Endothelial cell of umbilical vein (primary cell): Measurements from ENCODE around the gene BID. TPM values are rescaled to one million over a fixed set of nuclear protein-coding genes. Genes with fewer than 3 reads are reported as not detected.

Source experiments
- BruUV-seq: library from RNA; stranded (reverse); fragments of 400-500 nt; replicated peaks from 2 replicates; lab custom pipeline; 2021; lab: Mats Ljungman, UMichigan
- CTCF ChIA-PET: fragments of 300-600, 350-600 bp; sonication (Branson Sonifier 250); formaldehyde crosslinking; loops from one replicate; lab custom pipeline; 2021; ENCODE audit warnings: antibody characterized with exemption, inconsistent platforms; lab: Charles Lee
- POLR2A ChIA-PET: fragments of 300-600, 350-600 bp; sonication (Branson Sonifier 250); formaldehyde crosslinking; loops from one replicate; lab custom pipeline; 2021; ENCODE audit warnings: antibody characterized with exemption, inconsistent platforms; lab: Charles Lee
- DNase-seq: peaks from one replicate; pipeline ENCODE4 v3.0.0-alpha.2; 2011; ENCODE audit warnings: low read depth, low spot score
- FAIRE-seq: peaks from 2 replicates; lab custom pipeline; 2011; peaks lifted over from hg19 to GRCh38; lab: Jason Lieb, UNC
- H2AFZ ChIP-seq: 2 replicates; pipeline ENCODE4 v1.6.0; 2012; ENCODE audit warnings: low read depth, low read length, control low read depth, inconsistent platforms
- H3K27ac ChIP-seq: 2 replicates; pipeline ENCODE4 v1.5.1; 2011; ENCODE audit warnings: low read depth, mild to moderate bottlenecking, control low read depth, low read length, moderate library complexity; ENCODE audit not compliant: insufficient read depth
- H3K27me3 ChIP-seq, 2 experiments: 2 replicates each; pipeline versions ENCODE4 v1.6.0 to v1.6.1; 2011; ENCODE audit warnings: low read length in 2 of 2, mixed read lengths in 1 of 2; ENCODE audit not compliant: control insufficient read depth in 2 of 2, insufficient read depth in 2 of 2
- H3K36me3 ChIP-seq, 2 experiments: 2 replicates in 1 of 2; 3 replicates in 1 of 2; pipeline ENCODE4 v1.5.1; 2011; ENCODE audit warnings: low read length in 2 of 2, mild to moderate bottlenecking in 1 of 2, moderate library complexity in 1 of 2; ENCODE audit not compliant: control insufficient read depth in 2 of 2, insufficient read depth in 2 of 2; ENCODE audit errors: extremely low read depth in 1 of 2
- H3K4me1 ChIP-seq: 3 replicates; pipeline ENCODE4 v1.5.1; 2011; ENCODE audit warnings: mild to moderate bottlenecking, low read length; ENCODE audit not compliant: control insufficient read depth, insufficient read depth; ENCODE audit errors: extremely low read depth
- H3K4me2 ChIP-seq: 2 replicates; pipeline ENCODE4 v1.6.1; 2011; ENCODE audit warnings: low read length, control low read depth, mixed read lengths; ENCODE audit not compliant: insufficient read depth
- H3K4me3 ChIP-seq, 3 experiments: fragments of 200-600 bp in 1 of 3; sonication (generic), shearing (Covaris generic) in 1 of 3; replicated peaks in 1 of 3; 2 replicates each; pipeline ENCODE4 v1.5.1; 2011 to 2016; ENCODE audit warnings: control low read depth in 3 of 3, low read length in 3 of 3, mild to moderate bottlenecking in 2 of 3, inconsistent platforms in 1 of 3, low read depth in 1 of 3, moderate library complexity in 1 of 3; ENCODE audit not compliant: insufficient read depth in 1 of 3
- H3K79me2 ChIP-seq: 2 replicates; pipeline ENCODE4 v1.6.0; 2012; ENCODE audit warnings: low read length, inconsistent platforms; ENCODE audit not compliant: control insufficient read depth, insufficient read depth
- H3K9ac ChIP-seq: replicated peaks from 2 replicates; pipeline ENCODE3; 2011; ENCODE audit warnings: low read length, control low read depth; ENCODE audit not compliant: insufficient read depth; ENCODE audit errors: extremely low read depth
- H3K9me1 ChIP-seq: replicated peaks from 3 replicates; pipeline ENCODE4 v1.6.0; 2011; ENCODE audit warnings: mild to moderate bottlenecking, low read length; ENCODE audit not compliant: control insufficient read depth, insufficient read depth; ENCODE audit errors: extremely low read depth
- H3K9me3 ChIP-seq: replicated peaks from 2 replicates; pipeline ENCODE4 v1.5.1; 2012; ENCODE audit warnings: low read length, inconsistent platforms; ENCODE audit not compliant: control insufficient read depth, insufficient read depth
- H4K20me1 ChIP-seq: replicated peaks from 2 replicates; pipeline ENCODE3; 2011; ENCODE audit warnings: mild to moderate bottlenecking, low read length; ENCODE audit not compliant: control insufficient read depth, insufficient read depth; ENCODE audit errors: extremely low read depth
- EZH2 ChIP-seq: IDR thresholded peaks from 2 replicates; pipeline ENCODE4 v1.6.1; 2012; ENCODE audit warnings: borderline replicate concordance, low read depth, mild to moderate bottlenecking, moderate library complexity, low read length, inconsistent platforms; ENCODE audit not compliant: severe bottlenecking
- FOS ChIP-seq: IDR thresholded peaks from 2 replicates; pipeline ENCODE4 v1.6.1; 2011; ENCODE audit warnings: mild to moderate bottlenecking, low read length, moderate library complexity, borderline replicate concordance; ENCODE audit not compliant: insufficient read depth
- GATA2 ChIP-seq: IDR thresholded peaks from 2 replicates; pipeline ENCODE4 v1.7.0; 2011; ENCODE audit warnings: low read depth, mild to moderate bottlenecking, moderate library complexity, mixed read lengths, low read length; ENCODE audit not compliant: insufficient read length, insufficient read depth
- JUN ChIP-seq: IDR thresholded peaks from 2 replicates; pipeline ENCODE4 v1.6.1; 2011; ENCODE audit warnings: borderline replicate concordance, low read depth; ENCODE audit not compliant: insufficient read length, insufficient read depth
- MYC ChIP-seq: IDR thresholded peaks from one replicate; pipeline ENCODE4 v1.6.1; 2011; ENCODE audit warnings: mild to moderate bottlenecking, low read depth, low read length
- POLR2A ChIP-seq: IDR thresholded peaks from 2 replicates; pipeline ENCODE4 v1.6.1; 2012; ENCODE audit warnings: low read depth, mild to moderate bottlenecking, control low read depth, low read length
- POLR2AphosphoS5 ChIP-seq: IDR thresholded peaks from 2 replicates; pipeline ENCODE4 v1.6.1; 2012; ENCODE audit warnings: low read depth, mild to moderate bottlenecking, control low read depth, low read length, moderate library complexity; ENCODE audit not compliant: insufficient read depth
- dilution Hi-C: fragments of 300-500 bp; cut with MboI; formaldehyde crosslinking; loops from one replicate; pipeline ENCODE4 v1.15.0; 2019; ENCODE audit warnings: low sequenced_read_pairs; ENCODE audit not compliant: extremely low pct_ligation_motif_present
- intact Hi-C: fragments of 100-400 bp; cut with micrococcal nuclease; formaldehyde crosslinking; loops from one replicate; pipeline ENCODE4 v1.10.0; 2022
- polyA plus RNA-seq, 4 experiments: library from polyadenylated mRNA; depleted of rRNA in 3 of 4; stranded (reverse) in 3 of 4; unstranded in 1 of 4; fragments of >200 nt; gene quantifications; 2 replicates each; pipeline versions ENCODE4 v1.2.1 to v1.2.3, GENCODE V29; 2011 to 2012; ENCODE audit warnings: missing spikeins in 1 of 4
- total RNA-seq: library from RNA; stranded (reverse); gene quantifications from 2 replicates; pipeline ENCODE4 v1.2.3, GENCODE V29; 2021
- TF ChIP-seq, protein P1 (sequence below): IDR thresholded peaks from 2 replicates; pipeline ENCODE4 v1.6.1; 2011; ENCODE audit not compliant: insufficient read depth, insufficient read length
- TF ChIP-seq, protein P2 (sequence below), 2 donors: IDR thresholded peaks; 1 replicate in 1 of 2; 2 replicates in 1 of 2; pipeline ENCODE4 v1.5.1; 2011; ENCODE audit warnings: low read length in 2 of 2, mild to moderate bottlenecking in 2 of 2, moderate library complexity in 2 of 2, control low read depth in 1 of 2, inconsistent platforms in 1 of 2, low read depth in 1 of 2; ENCODE audit not compliant: insufficient read depth in 1 of 2; ENCODE audit errors: extremely low read depth in 1 of 2

Gene BID
- total and polyA plus RNA-seq, 2 donors (not counting 3 experiments of a cell fraction or from before 2014, with no cell fraction given), result 39.0 to 119 TPM

DNA sequence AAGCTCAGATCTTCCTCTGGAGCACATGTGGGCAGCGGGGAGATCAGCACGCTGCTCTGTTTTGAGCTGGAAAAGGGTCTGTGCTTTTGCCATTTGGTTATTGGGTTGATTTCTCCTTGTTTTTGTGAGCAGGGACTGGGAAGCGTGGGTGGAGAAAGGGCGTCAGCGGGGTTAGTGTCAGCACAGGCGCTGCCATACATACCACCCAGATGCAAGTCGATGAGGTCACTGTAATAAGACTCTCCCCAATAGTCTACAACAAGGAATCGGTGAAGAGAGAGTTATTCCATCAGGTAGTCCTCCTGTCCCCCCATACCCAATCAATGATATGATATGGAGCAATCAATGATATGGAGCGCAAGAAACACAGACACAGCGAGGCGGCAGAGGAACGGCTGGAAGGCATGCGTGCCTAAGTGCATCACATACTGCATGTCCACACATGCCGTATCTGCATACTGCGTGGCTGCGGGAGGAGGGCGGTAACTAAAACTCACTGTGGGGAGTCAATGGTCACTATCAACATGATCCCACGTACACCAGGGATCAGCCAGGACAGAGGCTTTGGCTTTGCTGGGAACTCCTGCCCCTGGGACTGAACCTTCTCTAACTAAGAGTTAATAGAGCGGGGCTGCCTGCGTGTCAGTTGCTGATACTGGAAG, 29.5 kb upstream of the BID start:
- Histone ChIP-seq H3K9ac (no peak overlapping the region), H3K4me1 (no peaks in the 10 kb centered on the region), H3K79me2 (no peaks in the 10 kb centered on the region), H3K9me3 (no peaks in the 10 kb centered on the region), H3K27ac (no peak overlapping the region), H3K4me2 (no peak overlapping the region), H3K4me3 (no peak overlapping the region), H3K27me3 (no peaks in the 10 kb centered on the region), H3K9me1 (no peaks in the 10 kb centered on the region), H2AFZ (no peak overlapping the region), H3K36me3 (peaks cover 7 to 15% of the 10 kb centered on the region in 2 experiments), H4K20me1 (no peaks in the 10 kb centered on the region)
- no TSS peak for BruUV-seq
- FAIRE-seq, result no peak
- CTCF ChIA-PET, result interaction anchor here (1.4 to 4.8 kb wide), 3 partner anchors 61 to 272 kb away, joined by 4 to 13 read pairs (median 7); no protein-coding TSS in a partner anchor
- dilution Hi-C loops, result no loop called here
- intact Hi-C loops, result no loop called here
- POLR2A ChIA-PET, result no interaction called here
- TF ChIP-seq, protein P1, sequence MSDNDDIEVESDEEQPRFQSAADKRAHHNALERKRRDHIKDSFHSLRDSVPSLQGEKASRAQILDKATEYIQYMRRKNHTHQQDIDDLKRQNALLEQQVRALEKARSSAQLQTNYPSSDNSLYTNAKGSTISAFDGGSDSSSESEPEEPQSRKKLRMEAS, result no peak
- TF ChIP-seq POLR2A (no peak), JUN (no peak), POLR2AphosphoS5 (no peak), FOS (no peak), MYC (no peak), EZH2 (no peak), GATA2 (no peak)
- TF ChIP-seq, protein P2, sequence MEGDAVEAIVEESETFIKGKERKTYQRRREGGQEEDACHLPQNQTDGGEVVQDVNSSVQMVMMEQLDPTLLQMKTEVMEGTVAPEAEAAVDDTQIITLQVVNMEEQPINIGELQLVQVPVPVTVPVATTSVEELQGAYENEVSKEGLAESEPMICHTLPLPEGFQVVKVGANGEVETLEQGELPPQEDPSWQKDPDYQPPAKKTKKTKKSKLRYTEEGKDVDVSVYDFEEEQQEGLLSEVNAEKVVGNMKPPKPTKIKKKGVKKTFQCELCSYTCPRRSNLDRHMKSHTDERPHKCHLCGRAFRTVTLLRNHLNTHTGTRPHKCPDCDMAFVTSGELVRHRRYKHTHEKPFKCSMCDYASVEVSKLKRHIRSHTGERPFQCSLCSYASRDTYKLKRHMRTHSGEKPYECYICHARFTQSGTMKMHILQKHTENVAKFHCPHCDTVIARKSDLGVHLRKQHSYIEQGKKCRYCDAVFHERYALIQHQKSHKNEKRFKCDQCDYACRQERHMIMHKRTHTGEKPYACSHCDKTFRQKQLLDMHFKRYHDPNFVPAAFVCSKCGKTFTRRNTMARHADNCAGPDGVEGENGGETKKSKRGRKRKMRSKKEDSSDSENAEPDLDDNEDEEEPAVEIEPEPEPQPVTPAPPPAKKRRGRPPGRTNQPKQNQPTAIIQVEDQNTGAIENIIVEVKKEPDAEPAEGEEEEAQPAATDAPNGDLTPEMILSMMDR (IDR thresholded peaks at IDR 0.05; ENCODE audit: extremely low read depth in 1 of 2, insufficient read depth in 1 of 2, low read depth in 1 of 2, low read length in 2 of 2), result no peak
- no peak for DNase-seq
